GM10266 (cell line): ENCODE results near the gene NANS.
"Not testable (repeated sequence)": the region's sequence is repeated elsewhere in the genome, so short reads cannot be mapped to it uniquely, and the experiment has no call there.

Experiments used
- DNase-seq: peaks from one replicate; pipeline ENCODE4 v3.0.0; 2012; ENCODE audit errors: extremely low spot score
- CTCF ChIP-seq: IDR thresholded peaks from 2 replicates; pipeline ENCODE4 v1.5.1; 2012; ENCODE audit warnings: mild to moderate bottlenecking, low read depth; ENCODE audit not compliant: control insufficient read depth, insufficient read depth; ENCODE audit errors: missing control alignments

NANS gene

GRCh38 chr9:98069551-98069950 lies 13.0 kb downstream of the NANS start:
- TF ChIP-seq CTCF, result no peak

GRCh38 chr9:98070704-98071103 lies 14.2 kb downstream of the NANS start:
- no peak for TF ChIP-seq CTCF
- no peak for DNase-seq

More at GRCh38 chr9:98069551-98069950, 13.0 kb downstream of the NANS start:
- DNase-seq, result no peak

GRCh38 chr9:98071737-98072136 lies 15.2 kb downstream of the NANS start:
- DNase-seq, result no peak
- TF ChIP-seq CTCF, result no peak

- TF ChIP-seq CTCF, result peak; percentile 87
Observed at GRCh38 chr9:98074115-98074990, 17.8 kb downstream of the NANS start.

GRCh38 chr9:98075332-98075805 lies 18.8 kb downstream of the NANS start:
- no peak for DNase-seq
- TF ChIP-seq CTCF, result no peak

More at GRCh38 chr9:98074115-98074990, 17.8 kb downstream of the NANS start:
- peak; percentile 69 for DNase-seq

GRCh38 chr9:98076514-98076890 lies 20.0 kb downstream of the NANS start:
- DNase-seq, result not testable (repeated sequence)

GRCh38 chr9:98078895-98079294 lies 22.4 kb downstream of the NANS start:
- TF ChIP-seq CTCF, result no peak
- DNase-seq, result no peak
